Epidermal melanocyte (primary cell): ENCODE results near the gene MYO5C.
"Not testable (repeated sequence)": the region's sequence is repeated elsewhere in the genome, so short reads cannot be mapped to it uniquely, and the experiment has no call there.

ENCODE experiments used
- DNase-seq: peaks from one replicate; pipeline ENCODE4 v3.0.0; 2011; ENCODE audit warnings: low spot score; ENCODE audit not compliant: insufficient read length

Gene MYO5C

GRCh38 chr15:52246686-52247431 is 48.7 kb downstream of the MYO5C start:
- peak; percentile 48 for DNase-seq

DNA sequence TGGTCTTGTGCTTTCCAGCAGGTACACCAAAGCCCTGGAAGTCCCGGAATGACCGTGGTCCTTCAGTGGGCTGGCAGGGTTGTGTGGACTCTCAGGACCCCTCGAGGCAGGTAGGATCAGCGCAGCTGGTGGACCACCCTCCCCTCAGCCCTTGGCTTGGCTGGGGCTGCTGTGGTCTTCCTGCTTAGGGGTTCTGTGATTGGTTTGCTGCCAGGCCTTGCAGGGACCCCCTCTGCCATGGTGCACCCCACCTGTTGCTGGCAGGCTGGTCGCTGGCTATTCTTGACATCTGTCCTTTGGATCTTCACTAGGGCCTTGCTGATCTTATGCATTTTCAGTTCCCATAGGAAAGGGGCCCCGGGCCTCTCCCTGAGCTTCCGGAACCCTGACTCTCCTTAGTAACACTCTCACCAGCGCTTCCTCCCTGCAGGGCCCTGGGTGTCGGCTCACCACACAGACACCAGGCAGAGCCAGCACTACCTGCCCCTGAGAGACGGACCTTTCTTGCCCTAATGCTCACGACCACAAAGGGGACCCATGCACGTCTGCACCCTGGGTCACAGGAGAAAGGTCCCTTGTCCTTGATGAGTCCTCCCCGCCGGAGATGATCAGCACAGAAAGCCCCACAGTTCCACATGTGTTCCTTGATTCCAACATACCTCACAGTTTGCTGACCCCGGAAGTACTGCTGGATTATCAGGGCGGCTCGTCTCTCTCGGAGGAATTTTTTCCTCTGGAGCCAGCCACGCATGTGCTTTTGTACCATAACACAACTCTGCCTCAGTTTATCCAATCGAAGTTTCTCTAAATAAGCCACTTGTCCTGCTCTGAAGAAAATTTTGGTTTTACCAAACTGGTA is 51.7 kb downstream of the MYO5C start:
- no peak for DNase-seq

DNA sequence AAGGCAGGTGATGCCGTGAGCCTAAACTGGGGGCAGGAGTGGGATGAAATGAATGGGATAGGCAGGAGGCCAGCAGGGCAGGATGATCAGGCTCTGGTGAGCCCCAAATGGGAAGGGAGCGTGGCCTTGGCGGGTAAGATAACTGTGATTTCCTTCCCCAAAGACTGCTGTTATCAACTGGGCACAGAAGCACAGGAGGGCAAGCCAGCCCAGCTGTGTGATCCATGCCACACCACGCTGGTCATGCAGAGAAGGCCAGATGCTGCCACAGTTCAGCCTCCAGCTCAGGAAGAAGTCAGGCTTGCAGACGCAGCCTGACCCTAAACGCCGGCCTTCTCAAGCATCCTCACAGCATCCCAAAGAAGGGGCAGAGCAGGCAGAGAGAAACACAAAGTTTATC is 52.3 kb downstream of the MYO5C start:
- DNase-seq, result no peak

GRCh38 chr15:52241489-52241888 is 54.1 kb downstream of the MYO5C start:
- no peak for DNase-seq

- no peak for DNase-seq
Measured at GRCh38 chr15:52240166-52240565, 55.4 kb downstream of the MYO5C start.

DNA sequence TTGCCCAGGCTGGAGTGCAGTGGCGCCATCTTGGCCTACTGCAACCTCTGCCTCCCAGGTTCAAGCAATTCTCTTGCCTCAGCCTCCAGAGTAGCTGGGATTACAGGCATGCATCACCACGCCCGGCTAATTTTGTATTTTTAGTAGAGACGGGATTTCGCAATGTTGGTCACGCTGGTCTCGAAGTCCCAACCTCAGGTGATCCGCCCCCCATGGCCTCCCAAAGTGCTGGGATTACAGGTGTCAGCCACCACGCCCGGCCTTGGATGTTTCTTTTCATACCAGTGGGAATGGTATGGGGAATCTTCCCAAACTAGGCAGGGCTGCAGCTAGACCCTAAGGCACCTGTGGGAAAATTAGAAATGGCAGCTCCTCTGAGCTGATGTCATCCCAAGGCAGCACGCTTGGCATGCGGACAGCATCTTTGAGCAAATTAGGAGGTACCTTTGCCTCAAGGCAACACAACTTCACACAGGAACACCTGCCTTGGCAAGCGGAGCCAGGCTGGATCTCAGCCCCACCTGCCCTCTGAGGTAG is 56.5 kb downstream of the MYO5C start:
- not testable (repeated sequence) for DNase-seq

DNA sequence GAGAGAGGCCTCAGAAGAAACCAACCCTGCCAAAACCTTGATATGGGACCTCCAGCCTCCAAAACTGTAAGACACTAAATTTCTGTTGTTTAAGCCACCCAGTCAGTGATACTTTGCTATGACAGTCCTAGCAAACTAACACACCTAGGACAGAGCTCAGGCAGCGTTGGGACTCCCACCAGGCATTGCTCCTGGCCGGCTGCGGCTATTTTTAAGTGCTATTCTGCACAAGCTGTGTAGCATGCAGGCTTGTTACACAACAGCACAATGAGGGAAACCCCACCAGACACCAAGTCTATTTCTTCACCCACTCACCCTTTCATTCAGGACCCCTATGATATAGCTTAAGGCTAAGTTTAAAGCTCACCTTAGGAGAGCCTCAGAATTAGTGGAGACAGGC is 57.5 kb downstream of the MYO5C start:
- DNase-seq, result no peak

GRCh38 chr15:52236013-52236412 is 59.6 kb downstream of the MYO5C start:
- DNase-seq, result no peak

DNA sequence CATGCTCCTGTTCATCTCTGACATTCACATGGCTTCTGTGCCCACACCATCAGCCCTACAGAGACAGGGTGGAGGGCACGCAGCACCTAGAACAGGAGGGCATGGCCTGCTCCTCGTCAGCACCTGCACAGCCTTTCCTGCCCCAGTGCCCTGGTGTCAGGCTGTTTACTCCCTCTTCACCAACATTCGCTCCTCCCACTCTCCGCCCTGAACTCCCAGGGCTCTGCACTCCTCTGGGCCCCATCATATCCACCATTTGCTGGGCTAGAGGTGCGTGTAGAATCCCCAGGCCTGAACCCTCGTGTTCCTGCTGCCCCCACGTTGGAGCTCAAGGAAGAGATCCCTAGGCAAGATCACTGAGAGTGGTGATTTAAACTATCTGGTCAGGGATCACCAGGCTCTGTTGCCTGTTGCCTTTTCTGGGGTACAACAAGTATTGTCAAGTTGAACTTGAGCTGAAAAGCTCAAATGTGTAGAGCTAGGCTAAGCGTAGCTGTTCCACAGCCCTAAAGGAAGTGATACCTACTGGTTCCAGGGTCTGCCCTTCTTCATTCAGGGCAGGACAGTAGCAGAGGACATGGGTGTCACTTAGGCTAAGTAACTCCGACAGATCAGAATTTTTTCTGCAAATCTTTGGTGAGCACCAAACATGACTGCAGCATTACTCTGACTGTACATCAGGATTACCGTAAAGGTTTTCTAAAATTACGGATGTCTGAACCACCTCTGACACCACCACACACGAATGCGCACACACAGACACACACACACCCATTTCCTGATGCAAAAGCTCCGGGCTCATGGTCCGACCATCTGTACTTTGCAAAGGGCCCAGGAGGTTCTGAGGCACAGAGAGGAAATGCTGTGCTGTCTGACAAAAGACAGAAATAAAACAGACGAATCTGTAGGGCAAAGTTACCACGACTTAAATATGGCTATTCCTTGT is 60.7 kb downstream of the MYO5C start:
- DNase-seq, result no peak

- DNase-seq, result no peak
Measured at GRCh38 chr15:52233405-52233804, 62.2 kb downstream of the MYO5C start.

- no peak for DNase-seq
Measured at GRCh38 chr15:52232327-52232726, 63.3 kb downstream of the MYO5C start.

- DNase-seq, result no peak
Measured at GRCh38 chr15:52230073-52230472, 65.5 kb downstream of the MYO5C start.

DNA sequence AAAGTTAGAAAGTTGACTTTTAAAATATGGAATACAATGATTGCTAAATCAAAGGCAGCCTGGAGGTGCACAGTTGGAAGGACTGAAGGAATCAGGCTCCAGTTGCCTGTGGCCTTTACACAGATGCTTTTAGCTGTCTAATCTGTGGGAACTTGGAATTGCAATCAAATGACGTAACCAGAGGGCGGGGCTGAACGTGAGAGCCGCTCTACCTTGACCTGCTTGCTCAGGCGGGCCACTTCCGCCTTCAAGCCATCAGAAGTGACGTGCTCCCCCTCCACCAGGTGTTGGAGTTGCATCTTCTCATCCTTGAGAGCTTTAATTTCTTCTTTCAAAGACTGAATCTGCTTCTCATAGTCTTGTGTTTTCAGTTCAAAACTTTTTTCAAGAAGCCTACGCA is 66.7 kb downstream of the MYO5C start:
- DNase-seq, result no peak

GRCh38 chr15:52227456-52227855 is 68.1 kb downstream of the MYO5C start:
- peak; percentile 88 for DNase-seq

GRCh38 chr15:52225230-52225629 is 70.4 kb downstream of the MYO5C start:
- no peak for DNase-seq

- DNase-seq, result no peak
Measured at GRCh38 chr15:52224211-52224610, 71.4 kb downstream of the MYO5C start.

- DNase-seq, result no peak
Measured at GRCh38 chr15:52221730-52222129, 73.9 kb downstream of the MYO5C start.

- no peak for DNase-seq
Measured at GRCh38 chr15:52220937-52221660, 74.5 kb downstream of the MYO5C start.

- no peak for DNase-seq
Measured at GRCh38 chr15:52220251-52220650, 75.4 kb downstream of the MYO5C start.

- DNase-seq, result no peak
Measured at GRCh38 chr15:52218816-52219215, 76.8 kb downstream of the MYO5C start.

DNA sequence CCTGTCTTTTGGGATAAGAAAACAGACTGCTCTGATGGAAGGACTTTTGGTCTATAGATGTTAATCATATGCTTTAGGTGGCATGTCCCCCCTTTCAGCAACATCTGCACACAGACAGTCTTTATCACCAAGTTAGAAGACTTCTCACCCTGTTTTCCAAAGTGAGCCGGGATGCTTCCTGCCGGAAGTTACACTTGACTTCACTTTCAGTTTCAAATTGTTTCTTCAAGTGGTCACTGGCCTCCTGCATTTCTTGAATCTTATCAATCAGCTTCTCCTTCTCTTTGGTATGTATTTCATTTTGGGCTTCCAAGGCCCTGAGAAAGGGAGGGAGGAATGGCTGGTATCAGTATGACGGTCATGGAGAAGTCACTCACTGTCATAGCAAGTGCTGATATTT is 77.2 kb downstream of the MYO5C start:
- DNase-seq, result no peak
